Thoracic aorta (tissue), 2 donors: ENCODE data around the gene SYNE1. TPM values are rescaled to one million over a fixed set of nuclear protein-coding genes. Genes with fewer than 3 reads are reported as not detected.

ENCODE experiments used
- ATAC-seq: fragments of 150-250 bp; one replicate; pipeline ENCODE4 v1.8.0; 2017; ENCODE audit warnings: low read depth; ENCODE audit not compliant: insufficient number of reproducible peaks, low FRiP score
- DNase-seq: peaks from one replicate; pipeline ENCODE4 v3.0.0-alpha.2; 2020; ENCODE audit warnings: low spot score
- H3K27ac ChIP-seq, 2 donors: fragments of 200-600 bp; sonication (generic); 1 replicate in 1 of 2; 2 replicates in 1 of 2; pipeline ENCODE4 v1.5.1; 2016; ENCODE audit warnings: mild to moderate bottlenecking in 2 of 2, moderate library complexity in 2 of 2
- H3K27me3 ChIP-seq: fragments of 200-600 bp; sonication (generic); replicated peaks from 2 replicates; pipeline ENCODE4 v1.6.0; 2016; ENCODE audit warnings: mild to moderate bottlenecking; ENCODE audit not compliant: insufficient read depth
- H3K36me3 ChIP-seq: fragments of 200-600 bp; sonication (generic); one replicate; pipeline ENCODE4 v1.5.1; 2016
- H3K4me1 ChIP-seq, 2 donors: fragments of 200-600 bp; sonication (generic); 1 replicate in 1 of 2; 2 replicates in 1 of 2; pipeline versions ENCODE4 v1.5.1 to v1.6.0; 2016; ENCODE audit warnings: low read depth in 2 of 2, mild to moderate bottlenecking in 1 of 2; ENCODE audit not compliant: control insufficient read depth in 1 of 2
- H3K4me3 ChIP-seq: fragments of 200-600 bp; sonication (generic); 2 replicates; pipeline ENCODE4 v1.5.1; 2016; ENCODE audit warnings: mild to moderate bottlenecking
- H3K9me3 ChIP-seq: fragments of 200-600 bp; sonication (generic); 2 replicates; pipeline ENCODE4 v1.5.1; 2016
- total RNA-seq, 2 donors: library from RNA; depleted of rRNA; stranded (reverse); fragments of >200 nt; gene quantifications; one replicate each; pipeline versions ENCODE4 v1.1.0 to v1.2.3, GENCODE V29; 2016
- TF ChIP-seq, protein P1 (sequence below): fragments of 200-600 bp; sonication (generic); IDR thresholded peaks from one replicate; pipeline ENCODE4 v1.5.1; 2019; ENCODE audit warnings: antibody characterized with exemption

Gene SYNE1
- total RNA-seq, 2 donors from 2014 or later = 462 to 552 TPM

DNA sequence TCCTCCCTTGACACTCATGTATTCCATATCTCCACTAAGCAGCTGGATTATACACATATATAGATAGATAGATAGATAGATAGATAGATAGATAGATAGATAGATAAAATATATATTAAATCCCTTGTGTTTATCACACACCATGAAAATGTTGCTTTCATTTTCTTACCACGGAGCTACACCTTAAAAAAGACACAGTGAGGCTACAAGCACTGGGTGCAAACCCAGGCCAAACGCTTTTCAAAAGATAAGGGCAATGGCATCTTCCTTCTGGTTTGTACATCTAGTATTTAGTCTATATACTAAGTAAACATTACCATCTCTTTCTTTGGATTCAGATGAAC is 452.6 kb downstream of the SYNE1 start:
- H3K4me1 ChIP-seq = no peaks in the 10 kb centered on the region
- TF ChIP-seq, protein P1, sequence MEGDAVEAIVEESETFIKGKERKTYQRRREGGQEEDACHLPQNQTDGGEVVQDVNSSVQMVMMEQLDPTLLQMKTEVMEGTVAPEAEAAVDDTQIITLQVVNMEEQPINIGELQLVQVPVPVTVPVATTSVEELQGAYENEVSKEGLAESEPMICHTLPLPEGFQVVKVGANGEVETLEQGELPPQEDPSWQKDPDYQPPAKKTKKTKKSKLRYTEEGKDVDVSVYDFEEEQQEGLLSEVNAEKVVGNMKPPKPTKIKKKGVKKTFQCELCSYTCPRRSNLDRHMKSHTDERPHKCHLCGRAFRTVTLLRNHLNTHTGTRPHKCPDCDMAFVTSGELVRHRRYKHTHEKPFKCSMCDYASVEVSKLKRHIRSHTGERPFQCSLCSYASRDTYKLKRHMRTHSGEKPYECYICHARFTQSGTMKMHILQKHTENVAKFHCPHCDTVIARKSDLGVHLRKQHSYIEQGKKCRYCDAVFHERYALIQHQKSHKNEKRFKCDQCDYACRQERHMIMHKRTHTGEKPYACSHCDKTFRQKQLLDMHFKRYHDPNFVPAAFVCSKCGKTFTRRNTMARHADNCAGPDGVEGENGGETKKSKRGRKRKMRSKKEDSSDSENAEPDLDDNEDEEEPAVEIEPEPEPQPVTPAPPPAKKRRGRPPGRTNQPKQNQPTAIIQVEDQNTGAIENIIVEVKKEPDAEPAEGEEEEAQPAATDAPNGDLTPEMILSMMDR = no peak
- no peak for ATAC-seq
- no peaks in the 10 kb centered on the region for H3K27me3 ChIP-seq
- H3K4me3 ChIP-seq = no peak overlapping the region
- no peaks in the 10 kb centered on the region for H3K9me3 ChIP-seq
- peaks cover 8% of the 10 kb centered on the region for H3K36me3 ChIP-seq
- DNase-seq = no peak
- H3K27ac ChIP-seq = no peak overlapping the region

DNA sequence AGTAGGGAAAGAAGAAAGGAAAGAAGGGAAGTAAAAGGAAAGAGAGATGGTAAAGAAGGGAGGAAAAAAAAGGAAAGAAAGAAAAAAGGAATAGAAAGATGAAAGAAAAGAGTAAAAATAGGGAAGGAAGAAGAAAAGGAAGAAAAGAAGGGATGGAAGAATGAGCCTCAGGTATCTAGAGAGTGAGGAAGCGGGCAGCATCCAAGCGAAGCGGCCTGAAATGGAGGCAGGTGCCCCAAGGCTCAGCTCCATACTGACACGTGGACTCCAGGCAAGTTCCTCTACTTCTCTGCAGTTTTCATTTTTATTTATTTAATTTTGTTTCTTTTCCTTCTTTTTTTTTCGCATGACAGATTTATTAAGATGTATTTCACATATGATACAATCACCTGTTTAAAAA is 456.6 kb downstream of the SYNE1 start:
- DNase-seq (no peak), ATAC-seq (no peak)
- Histone ChIP-seq H3K27ac (no peak overlapping the region), H3K9me3 (no peaks in the 10 kb centered on the region), H3K27me3 (no peaks in the 10 kb centered on the region), H3K4me1 (no peaks in the 10 kb centered on the region), H3K36me3 (peaks cover 17% of the 10 kb centered on the region), H3K4me3 (no peak overlapping the region)
- TF ChIP-seq, protein P1 = no peak

DNA sequence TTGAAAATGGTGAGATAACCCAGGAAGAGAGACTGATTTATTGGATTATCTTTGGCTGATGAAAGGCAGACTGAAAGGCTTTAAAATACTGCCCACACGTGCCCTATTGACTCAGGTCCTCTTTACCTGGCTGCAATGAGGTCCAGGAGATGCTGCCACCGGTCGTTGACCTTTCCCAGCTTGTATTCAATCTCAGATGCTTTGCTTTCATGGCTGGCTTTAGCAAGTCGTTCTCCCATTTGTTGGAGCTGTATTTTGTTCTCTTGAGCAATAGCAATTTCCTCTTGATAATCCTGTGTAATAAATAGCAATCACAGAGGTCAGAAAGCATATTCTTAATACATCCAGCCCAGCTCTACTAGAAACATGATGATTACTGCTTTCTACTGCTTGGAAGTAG is 460.9 kb downstream of the SYNE1 start:
- H3K27ac ChIP-seq = no peak overlapping the region
- H3K9me3 ChIP-seq = no peaks in the 10 kb centered on the region
- no peaks in the 10 kb centered on the region for H3K27me3 ChIP-seq
- DNase-seq (no peak), ATAC-seq (no peak)
- H3K4me1 ChIP-seq = peaks cover 0 to 8% of the 10 kb centered on the region in 2 donors
- H3K36me3 ChIP-seq = peaks cover 27% of the 10 kb centered on the region
- H3K4me3 ChIP-seq = no peak overlapping the region
- TF ChIP-seq, protein P1 = no peak

DNA sequence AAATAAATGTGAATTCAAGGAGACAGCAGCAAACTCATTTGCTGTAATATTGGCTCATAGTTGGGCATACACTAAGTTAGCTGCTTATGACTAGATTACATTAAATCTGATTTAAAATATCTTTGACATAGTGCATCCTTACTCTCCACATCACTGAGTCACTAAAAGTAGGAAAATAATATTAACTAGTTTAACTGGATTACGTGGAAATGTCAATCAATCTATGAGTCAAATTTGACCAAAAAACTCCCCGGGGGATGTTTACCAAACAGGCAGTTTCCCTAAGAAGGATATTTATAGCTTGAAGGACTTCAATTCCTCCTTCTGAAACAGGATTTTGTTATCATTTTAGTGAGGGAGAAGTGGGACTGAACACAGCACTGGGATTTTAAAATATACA is 463.2 kb downstream of the SYNE1 start:
- H3K27me3 ChIP-seq = no peaks in the 10 kb centered on the region
- no peaks in the 10 kb centered on the region for H3K9me3 ChIP-seq
- no peak overlapping the region for H3K4me3 ChIP-seq
- TF ChIP-seq, protein P1 = no peak
- H3K4me1 ChIP-seq = peaks cover 0 to 8% of the 10 kb centered on the region in 2 donors
- peaks cover 31% of the 10 kb centered on the region for H3K36me3 ChIP-seq
- no peak overlapping the region for H3K27ac ChIP-seq
- no peak for ATAC-seq
- no peak for DNase-seq

DNA sequence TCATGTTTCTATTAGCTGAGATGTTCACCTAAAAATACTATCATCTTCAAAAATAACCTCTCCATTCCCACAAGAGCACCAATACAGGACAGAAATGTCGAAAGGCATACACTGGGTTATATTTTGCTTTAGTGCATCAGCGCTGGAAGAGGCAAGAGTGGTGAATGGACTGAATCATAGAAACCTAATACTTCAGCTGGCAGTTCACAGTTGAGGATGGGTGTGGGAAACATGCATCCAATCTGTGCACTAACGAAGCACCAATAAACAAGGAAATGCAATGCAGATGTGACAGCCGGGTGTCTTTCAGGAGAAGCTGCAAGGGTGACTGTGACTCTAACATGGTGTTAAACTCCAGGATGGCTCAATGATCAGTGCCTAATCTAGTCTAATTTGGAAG is 463.8 kb downstream of the SYNE1 start:
- H3K27me3 ChIP-seq = no peaks in the 10 kb centered on the region
- H3K4me1 ChIP-seq = peaks cover 3 to 11% of the 10 kb centered on the region in 2 donors
- TF ChIP-seq, protein P1 = no peak
- no peak for ATAC-seq
- no peak overlapping the region for H3K4me3 ChIP-seq
- H3K36me3 ChIP-seq = peaks cover 31% of the 10 kb centered on the region
- no peak for DNase-seq
- H3K9me3 ChIP-seq = no peaks in the 10 kb centered on the region
- no peak overlapping the region for H3K27ac ChIP-seq
